ENCODE data around the gene RHBG.

GRCh38 chr1:156412653-156413321, 43.8 kb downstream of the RHBG start:
- no peak for TF ChIP-seq CTCF (IDR thresholded peaks at IDR 0.05; ENCODE audit: borderline replicate concordance, extremely low read depth, low read length, poor library complexity, severe bottlenecking)
- TF ChIP-seq EZH2 (IDR thresholded peaks at IDR 0.05; ENCODE audit: borderline replicate concordance, low read depth, low read length, severe bottlenecking) = no peak
